GM12892 (cell line): ENCODE data around the gene SLC9A3.

Source experiments
- POLR2A ChIP-seq: IDR thresholded peaks from 2 replicates; pipeline ENCODE4 v1.6.1; 2011; ENCODE audit warnings: low read depth, low read length, control low read depth
- POLR2AphosphoS5 ChIP-seq: IDR thresholded peaks from 2 replicates; pipeline ENCODE4 v1.6.1; 2011; ENCODE audit warnings: low read depth, low read length, control low read depth
- TAF1 ChIP-seq: IDR thresholded peaks from 2 replicates; pipeline ENCODE4 v1.6.1; 2011; ENCODE audit warnings: low read depth, mild to moderate bottlenecking, control low read depth, low read length, borderline replicate concordance

GRCh38 chr5:485113-485945 is 38.9 kb downstream of the SLC9A3 start:
- TF ChIP-seq POLR2A = no peak
- no peak for TF ChIP-seq POLR2AphosphoS5
- no peak for TF ChIP-seq TAF1
